Stimulated activated CD4-positive, alpha-beta T cell treated with anti-CD3 and anti-CD28 coated beads, Interleukin-4, amount 100 ng/mL, for 1 hour (primary cell): Measurements from ENCODE around the gene DPEP1.
"Not testable (repeated sequence)": the region's sequence is repeated elsewhere in the genome, so short reads cannot be mapped to it uniquely, and the experiment has no call there.

Experiments
- DNase-seq: peaks from one replicate; pipeline ENCODE4 v3.0.0-alpha.2; 2020

The DPEP1 gene

DNA sequence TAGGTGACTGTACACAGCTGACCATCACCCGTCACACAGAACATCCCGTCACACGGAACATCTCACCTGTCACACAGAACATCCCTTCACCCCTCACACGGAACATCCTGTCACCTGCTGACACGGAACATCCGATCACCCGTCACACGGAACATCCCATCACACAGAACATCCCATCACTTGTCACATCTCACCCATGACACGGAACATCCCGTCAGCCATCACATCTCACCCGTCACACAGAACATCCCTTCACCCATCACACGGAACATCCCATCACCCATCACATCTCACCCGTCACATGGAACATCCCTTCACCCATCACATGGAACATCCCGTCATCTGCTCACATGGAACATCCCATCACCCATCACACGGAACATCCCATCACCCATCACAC, 34.1 kb upstream of the DPEP1 start:
- DNase-seq: no peak

DNA sequence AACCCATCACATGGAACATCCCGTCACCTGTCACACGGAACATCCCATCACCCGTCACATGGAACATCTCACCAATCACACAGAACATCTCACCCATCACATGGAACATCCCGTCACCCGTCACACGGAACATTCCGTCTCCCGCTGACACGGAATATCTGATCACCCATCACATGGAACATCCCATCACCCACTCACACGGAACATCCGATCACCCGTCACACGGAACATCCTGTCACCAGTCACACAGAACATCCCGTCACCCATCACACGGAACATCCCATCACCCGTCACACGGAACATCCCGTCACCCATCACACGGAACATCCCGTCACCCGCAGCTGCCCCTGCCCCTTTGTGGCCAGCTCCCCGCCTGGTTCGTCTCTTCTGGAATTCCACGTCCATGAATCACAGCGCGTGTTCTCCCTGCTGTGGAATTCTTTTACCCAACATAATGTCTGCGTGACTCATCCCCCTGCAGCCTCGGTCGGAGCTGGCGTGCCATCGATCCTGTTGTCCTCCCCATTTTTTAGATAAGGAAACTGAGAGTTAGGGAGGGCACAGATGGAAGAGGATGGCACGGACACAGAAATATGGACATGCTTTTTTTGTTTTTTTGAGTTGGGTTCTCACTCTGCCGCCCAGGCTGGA, 32.3 kb upstream of the DPEP1 start:
- no peak for DNase-seq

DNA sequence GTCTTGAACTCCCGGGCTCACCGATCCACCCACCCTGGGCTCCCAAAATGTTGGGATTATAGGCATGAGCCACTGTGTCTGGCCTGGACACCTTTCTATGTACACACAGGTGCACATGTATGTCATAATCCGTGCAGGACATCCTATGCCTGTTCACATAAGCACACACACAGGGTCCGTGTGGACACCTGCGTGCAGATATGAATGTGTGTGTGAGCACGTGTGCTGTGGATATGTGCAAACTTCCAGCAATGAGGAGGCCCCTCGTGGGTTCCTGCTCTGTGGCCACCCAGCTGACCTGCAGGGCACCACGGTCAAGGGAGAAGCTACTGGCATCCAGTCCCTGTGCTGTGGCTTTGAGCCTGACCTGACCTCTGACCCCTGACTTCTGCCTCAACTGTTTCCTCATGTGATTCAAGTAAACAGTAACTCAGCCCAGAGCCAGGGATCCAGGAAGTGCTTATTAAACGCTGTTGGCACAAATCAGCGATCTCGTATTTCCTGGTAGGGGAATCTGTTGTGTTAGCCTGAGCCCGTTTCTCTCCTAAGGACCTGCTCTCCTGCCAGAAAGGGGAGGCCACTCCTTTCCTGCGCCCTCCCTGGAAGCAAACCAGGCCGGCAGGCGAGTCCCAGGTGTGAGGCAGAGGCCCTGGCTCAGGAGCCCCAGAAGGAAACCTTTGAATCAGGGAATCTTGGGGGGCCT, 31.4 kb upstream of the DPEP1 start:
- no peak for DNase-seq

DNA sequence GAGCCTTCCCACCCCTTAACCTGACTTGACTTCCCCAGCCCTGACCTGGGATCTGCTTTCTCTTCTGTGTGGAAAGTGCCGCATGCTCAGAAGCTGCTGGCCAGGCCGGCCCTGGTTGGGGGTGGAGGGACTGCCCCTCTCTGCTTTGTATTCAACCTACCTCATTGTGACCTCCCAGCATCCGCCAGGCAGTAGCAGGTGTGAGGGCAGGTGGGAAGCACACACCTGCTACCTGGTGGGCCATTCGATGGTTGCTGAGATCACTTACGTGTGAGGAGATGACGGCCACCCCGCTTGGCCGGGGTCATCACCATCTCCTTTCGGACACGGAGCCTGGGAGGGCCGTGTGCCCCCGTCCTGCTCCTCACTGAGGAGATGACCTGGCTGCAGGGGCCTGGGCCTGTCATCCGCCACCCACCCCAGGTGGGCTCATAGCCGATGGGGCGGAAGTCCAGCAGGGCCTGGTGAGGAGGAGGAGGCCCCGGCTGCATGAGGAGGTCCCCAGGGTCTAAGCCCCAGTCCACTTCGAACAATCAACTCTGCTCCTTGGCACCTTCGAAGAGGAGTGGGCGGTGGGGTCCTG, 30.7 kb upstream of the DPEP1 start:
- no peak for DNase-seq

DNA sequence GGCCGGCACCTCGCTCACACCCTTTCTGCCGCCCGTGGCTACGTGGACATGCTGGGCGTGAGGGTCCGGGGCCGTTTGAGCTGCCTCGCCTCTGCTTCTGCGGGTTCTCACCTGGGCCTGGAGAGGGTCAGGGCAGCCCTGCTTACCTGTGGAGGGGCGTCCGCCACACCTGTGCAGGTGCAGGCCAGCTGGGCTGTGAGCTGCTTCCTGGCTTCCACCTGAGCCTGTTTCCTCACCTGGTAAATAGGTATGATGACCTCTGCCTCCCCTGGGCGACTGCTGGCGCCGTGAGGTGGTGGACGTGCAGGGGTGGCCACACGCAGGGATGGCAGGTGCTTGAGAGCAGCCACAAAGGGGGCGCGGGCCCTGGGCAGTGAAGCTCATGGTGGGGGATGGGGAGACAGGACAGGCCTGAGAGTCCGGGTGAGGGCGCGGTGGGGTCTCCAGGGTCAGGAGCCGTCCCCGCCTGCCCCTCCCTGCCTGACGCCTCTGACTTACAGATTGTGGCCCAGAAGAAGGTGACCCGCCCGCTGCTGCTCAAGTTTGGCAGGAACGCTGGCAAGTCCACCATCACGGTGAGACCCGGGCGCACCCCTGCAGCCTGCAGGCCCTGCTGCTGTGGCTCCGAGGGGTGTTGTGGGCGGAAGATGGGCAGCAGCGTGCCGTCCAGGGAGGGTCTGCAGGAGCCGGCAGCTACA, 30.1 kb upstream of the DPEP1 start:
- no peak for DNase-seq

DNA sequence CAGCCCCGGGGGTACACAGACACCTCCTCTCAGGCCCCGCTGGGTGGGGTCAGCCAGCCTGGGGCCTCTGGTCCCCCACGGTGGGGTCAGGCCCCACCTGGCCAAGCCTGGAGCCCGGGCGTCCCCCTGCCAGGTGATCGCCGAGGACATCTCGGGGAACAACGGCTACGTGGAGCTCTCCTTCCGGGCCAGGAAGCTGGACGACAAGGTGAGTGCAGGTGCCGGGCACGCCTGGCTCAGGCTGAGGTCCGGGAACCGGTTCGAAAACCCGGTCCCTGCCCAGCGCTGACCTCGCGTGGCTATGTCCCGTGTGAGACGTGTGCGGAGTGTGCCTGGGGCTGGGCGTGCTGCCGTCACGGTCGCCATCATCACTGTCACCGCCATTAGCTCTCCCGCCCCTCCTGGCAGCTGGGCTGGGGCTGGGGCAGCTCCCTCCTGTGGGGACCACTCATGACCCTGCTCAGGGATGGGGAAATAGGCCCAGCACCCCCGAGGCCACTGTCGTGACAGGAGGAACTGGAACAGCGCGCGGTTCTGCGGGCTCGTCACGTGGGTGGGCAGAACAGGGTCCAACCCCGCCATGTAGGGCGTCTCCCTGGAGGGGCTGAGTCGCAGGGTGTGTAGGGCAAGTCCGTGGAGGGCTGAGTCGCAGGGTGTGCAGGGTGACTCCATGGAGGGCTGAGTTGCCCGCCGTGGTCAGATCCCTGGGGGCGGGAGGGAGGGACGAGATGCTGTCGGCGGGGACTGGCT, 29.4 kb upstream of the DPEP1 start:
- DNase-seq: no peak

DNA sequence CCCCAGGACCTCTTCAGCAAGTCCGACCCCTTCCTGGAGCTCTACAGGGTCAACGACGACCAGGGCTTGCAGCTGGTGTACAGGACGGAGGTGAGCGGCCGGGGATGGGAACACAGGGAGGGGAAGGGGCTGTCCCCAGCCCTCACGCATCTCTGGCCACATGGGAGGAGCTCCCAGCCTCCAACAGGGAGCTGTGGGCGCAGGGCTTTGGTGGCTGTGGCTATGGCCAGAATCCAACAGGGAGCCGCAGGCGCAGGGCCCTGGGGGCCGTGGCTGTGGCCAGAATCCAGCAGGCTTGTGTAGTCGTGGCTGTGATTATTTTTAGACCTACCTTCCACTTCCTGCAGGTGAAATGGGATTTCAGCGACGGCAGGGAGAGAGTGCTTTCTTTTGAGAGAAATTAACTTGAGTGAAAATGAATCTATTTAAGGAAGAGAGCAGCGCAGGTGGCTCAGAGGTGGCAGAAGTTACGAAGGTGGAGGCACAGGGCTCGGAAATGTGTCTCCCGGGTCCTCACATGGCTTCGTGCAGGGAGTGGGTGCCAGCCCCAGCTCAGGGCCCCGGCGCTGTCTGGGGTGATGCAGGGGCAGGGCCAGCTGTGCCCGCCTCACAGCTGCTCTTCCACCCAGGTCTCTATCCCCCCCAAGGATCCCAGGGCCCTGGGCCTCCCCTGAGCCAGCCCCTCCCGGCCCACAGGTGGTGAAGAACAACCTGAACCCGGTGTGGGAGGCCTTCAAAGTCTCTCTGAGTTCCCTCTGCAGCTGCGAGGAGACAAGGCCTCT, 28.5 kb upstream of the DPEP1 start:
- no peak for DNase-seq

DNA sequence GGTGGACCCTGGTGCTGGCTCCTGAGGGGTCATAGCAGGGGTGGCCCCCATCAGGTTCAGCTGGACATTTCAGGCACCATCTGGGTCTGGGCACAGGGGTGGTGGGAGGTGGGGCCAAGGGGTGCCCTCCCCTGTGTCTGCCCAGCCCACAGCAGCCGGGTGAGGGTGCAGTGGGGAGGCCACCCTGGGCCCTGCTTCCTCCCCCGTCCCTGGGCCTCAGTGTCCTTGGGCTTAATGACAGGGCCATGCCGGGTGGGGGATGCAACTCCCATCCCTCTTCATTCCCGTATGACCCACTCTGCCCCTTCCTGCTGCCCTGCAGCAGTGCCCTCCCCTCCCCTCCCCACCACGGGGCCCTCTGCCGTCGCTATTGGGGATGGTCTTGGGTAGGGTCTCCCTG, 27.2 kb upstream of the DPEP1 start:
- DNase-seq: no peak

DNA sequence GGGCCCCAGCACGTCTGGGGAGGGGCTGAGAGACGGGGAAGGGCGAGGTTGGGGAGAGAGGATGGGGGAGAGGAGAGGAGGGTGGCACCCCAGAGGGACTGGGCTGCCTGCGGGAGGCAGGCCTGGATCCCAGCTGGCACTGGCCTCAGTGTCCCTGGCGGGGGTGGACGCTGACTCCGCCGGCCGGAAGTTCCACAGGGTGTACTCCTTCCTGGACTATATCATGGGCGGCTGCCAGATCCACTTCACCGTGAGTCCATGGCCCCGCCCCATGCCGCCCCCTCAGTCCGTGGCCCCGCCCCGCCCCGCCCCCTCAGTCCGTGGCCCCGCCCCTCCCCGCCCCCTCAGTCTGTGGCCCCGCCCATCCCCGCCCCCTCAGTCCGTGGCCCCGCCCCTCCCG, 26.6 kb upstream of the DPEP1 start:
- DNase-seq: peak; percentile 26

DNA sequence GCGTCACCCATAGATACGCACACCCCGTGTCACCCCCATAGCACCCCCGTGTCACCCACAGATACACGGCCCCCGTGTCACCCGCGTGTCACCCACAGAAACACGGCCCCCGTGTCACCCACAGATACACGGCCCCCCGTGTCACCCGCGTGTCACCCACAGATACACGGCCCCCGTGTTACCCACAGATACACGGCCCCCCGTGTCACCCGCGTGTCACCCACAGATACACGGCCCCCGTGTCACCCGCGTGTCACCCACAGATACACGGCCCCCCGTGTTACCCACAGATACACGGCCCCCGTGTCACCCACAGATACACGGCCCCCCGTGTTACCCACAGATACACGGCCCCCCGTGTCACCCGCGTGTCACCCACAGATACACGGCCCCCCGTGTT, 25.8 kb upstream of the DPEP1 start:
- DNase-seq: not testable (repeated sequence)

DNA sequence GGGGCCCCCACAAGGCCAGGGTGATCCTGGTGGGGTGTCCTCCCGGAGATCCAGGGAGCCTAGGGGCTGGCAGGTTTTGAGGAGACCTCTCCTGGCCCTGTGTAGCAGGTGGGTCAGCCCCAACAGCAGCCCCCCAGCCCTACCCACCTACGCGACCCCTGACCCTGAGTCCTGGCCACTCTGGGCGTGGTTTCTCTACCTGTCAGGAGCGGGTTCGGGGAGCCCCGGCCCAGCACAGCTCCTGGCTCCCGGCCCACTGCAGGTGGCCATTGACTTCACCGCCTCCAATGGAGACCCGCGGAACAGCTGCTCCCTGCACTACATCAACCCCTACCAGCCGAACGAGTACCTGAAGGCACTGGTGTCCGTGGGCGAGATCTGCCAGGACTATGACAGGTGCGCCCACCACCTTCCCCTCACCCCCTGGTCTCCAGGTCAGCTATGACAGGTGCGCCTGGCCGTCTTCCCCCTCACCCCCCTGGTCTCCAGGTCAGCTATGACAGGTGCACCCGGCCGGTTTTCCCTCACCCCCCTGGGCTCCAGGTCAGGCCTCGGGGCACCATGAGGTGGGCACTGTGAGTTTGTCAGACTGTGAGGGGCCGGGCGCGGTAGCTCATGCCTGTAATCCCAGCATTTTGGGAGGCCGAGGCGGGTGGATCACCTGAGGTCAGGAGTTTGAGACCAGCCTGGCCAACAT, 24.9 kb upstream of the DPEP1 start:
- no peak for DNase-seq

DNA sequence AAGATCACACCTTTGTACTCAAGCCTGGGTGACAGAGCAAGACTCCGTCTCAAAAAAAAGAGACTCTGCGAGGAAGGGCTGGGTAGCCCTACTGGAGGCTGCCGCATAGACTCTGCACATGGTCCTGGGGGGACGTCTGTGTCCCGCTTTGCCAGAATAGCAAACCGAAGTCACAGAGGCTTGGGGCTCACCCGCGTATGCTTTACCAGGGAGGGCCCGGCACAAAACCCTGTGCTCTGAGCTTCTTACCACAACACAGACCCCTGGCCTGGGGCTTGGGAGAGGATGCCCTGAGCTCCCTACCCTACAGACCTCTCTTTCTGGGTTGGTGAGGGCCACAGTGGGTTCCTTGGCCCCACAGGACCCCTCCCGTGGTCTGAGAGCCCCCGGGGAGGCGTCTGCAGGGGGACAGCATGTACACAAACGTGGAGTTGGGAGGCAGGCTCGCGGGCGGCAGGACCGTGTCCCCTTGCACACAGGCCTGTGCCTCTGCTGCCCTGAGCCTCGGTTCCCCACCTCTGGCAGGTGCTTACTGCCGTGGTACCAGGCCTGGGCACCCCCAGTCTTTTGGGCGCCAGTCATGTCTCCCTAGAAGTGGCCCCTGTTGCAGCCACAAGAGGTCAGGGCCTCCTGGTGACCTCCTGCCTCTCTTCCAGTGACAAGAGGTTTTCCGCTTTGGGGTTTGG, 24.1 kb upstream of the DPEP1 start:
- DNase-seq: no peak

DNA sequence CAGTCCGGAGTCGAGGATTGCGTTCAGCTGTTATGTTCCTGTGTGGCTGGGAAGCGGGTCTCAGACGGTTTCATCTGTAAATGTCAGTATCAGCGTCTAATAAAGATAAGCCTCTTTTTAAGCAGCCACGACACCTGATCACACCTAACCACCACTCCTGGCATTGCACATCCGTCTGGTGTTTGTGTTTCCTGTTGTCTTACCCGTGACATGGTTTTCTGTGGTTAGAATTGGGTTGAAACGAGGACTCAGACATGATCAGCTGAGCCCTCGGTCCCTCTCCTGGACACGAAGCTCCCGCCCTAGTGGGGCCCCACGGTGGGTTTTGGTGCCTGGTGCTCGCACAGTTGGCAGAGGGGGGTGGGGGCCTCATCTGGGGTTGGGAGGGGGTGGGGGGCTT, 19.6 kb upstream of the DPEP1 start:
- DNase-seq: no peak

DNA sequence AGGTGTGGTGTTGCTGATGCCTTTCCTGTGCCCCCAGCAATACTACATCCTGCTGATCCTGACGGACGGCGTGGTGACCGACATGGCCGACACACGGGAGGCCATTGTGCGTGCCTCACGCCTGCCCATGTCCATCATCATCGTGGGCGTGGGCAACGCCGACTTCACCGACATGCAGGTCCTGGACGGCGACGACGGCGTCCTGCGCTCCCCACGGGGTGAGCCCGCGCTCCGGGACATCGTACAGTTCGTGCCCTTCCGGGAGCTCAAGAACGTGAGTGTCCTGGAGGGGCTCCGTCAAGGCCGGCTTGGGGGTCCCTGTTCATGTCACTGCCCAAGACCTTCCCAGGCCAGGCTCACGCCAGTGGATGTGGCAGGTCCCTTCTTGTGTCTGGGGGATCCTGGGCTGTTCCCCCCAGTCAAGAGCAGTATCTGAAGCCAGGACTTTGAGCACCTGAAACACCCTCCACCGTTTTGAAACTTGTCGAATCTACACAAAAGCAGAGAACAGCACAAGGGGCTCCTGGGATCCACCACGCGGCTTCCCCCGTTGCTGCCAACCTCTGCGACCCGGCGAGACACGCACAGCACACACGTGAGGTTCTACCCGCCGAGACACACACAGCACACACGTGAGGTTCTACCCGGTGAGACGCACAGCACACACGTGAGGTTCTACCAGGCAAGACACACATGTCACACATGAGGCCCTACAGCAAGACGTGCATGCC, 17.9 kb upstream of the DPEP1 start:
- DNase-seq: no peak

DNA sequence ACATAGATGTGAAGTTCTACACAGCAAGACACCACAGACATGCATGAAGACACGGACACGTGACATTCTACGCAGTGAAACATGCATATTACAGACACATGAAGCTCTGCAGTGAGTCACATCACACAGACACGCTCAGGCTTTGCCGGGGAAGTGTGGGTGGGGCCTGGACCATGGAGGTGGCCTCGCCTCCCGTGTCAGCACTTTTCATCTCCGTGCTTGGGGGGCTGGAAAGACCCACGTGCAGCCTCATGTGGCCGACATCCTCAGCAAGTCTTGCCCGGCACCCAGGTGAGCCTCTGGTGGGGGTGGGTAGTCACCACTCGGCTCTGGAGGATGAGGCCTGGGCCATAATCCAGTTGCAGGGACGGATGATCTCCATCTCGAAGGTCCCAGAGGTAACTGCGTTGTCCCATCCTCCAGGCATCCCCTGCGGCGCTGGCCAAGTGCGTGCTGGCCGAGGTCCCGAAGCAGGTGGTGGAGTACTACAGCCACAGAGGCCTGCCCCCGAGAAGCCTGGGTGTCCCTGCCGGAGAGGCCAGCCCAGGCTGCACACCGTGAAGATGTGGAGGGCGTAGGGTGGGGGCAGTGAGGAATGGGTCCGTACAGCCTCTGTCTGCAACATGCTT, 17.3 kb upstream of the DPEP1 start:
- DNase-seq: no peak

DNA sequence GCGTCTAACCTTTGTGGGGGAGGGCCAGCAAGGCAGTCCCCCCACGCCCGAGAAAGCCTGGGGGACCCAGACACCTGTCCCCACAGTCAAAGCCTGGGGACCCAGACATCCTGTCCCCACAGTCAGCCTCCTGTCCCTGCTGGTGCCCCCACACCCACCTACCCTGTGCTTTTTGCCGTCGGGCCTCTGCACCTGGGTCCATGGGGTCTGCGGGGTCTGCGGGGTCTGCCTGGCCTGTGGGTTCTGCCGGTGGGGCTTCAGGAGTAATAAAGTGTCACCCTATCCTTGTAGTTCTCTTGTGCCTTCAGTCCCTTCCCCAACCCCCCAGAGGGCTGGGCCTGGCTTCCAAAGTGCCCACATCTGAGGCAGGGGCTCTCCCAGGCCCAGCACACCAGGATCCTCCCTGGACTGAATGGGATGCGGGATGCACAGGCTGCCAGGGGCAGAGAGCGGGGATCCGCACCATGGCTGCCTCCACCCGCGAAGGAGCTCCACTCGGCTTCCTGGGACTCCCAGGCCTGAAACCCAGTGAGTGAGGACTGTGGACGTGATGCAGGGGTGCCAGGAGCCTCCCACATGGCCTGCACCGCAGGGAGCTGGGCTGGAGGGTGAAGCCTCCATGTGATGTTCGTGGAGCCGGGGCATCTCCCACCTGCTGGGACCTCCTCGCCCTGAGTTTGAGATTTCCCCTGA, 16.3 kb upstream of the DPEP1 start:
- no peak for DNase-seq

DNA sequence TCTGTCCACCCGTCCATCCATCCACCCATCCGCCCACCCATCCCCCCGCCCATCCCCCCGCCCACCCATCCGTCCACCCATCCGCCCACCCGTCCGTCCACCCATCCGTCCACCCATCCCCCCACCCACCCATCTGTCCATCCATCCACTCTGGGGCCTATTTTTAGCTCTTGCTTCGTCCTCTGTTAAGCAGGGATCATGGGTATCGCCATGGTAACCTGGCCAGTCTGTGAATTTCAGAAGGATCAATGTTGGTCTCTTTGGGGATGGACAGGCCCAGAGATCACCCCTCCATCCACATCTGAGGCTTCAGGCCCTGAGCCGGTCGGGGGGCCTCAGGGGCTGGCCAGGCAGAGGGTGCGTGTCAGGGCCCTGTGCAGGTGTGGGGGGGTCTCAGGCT, 15.2 kb upstream of the DPEP1 start:
- DNase-seq: no peak

DNA sequence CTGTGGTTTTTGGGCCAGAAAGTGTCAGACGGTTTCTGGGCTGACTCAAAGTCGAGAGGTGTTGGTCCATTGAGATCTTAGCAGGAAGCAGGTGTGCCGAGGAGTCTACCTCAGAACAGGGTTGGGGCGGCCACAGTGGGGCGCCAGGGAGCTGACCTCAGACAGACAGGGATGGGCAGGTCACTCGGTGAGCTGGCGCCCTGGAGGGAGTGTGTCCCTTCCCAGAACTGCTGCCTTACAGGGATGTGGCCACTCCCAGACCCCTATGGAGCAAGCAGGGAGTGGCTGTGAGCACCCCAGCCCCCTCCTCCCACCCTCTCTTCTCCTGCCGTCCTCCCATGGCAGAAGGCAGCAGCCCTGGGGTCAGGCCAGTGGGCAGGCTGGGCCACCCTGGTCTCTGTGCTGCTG, 14.0 kb upstream of the DPEP1 start:
- peak; percentile 22 for DNase-seq

DNA sequence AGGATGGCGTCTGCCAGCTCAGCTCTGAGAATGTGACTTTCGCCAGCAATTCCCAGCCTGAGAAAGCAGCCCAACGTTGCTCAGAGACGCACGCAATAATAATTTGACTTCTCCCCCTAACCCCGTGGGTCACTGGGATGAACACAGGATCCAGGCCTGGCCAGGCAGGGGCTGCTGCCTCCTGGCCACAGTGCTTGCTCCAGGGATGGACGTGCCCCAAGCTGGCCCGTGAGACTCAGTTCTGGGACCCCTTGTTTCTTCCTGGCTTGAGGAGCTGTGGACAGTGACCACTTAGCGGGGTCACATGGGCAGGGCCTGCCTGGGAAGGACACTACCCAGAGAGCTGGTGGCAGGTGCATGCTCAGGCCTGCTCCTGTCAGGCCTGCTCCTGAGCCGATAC, 13.5 kb upstream of the DPEP1 start:
- DNase-seq: no peak
